Astrocyte of the cerebellum (primary cell): ENCODE data around the gene DBN1.
"Not testable (repeated sequence)": the region's sequence is repeated elsewhere in the genome, so short reads cannot be mapped to it uniquely, and the experiment has no call there.

Experiments used
- DNase-seq: peaks from one replicate; pipeline ENCODE4 v3.0.0-alpha.2; 2011; ENCODE audit warnings: low read depth
- H3K4me3 ChIP-seq: 2 replicates; pipeline ENCODE4 v1.5.1; 2011; ENCODE audit warnings: mild to moderate bottlenecking, low read depth, low read length, moderate library complexity
- CTCF ChIP-seq: IDR thresholded peaks from 2 replicates; pipeline ENCODE4 v1.5.1; 2012; ENCODE audit warnings: low read length, low read depth, moderate library complexity, mild to moderate bottlenecking; ENCODE audit errors: missing control alignments
- in situ Hi-C: cut with HindIII; loops from 2 replicates; pipeline ENCODE4 v1.10.0; 2017; ENCODE audit warnings: low sequenced_read_pairs

Gene DBN1

GRCh38 chr5:177423671-177424070, 49.8 kb downstream of the DBN1 start:
- H3K4me3 ChIP-seq: no peak overlapping the region
- no peak for TF ChIP-seq CTCF
- DNase-seq: no peak
- in situ Hi-C loops: no loop called here

GRCh38 chr5:177421062-177421798, 52.2 kb downstream of the DBN1 start:
- no peak for DNase-seq
- H3K4me3 ChIP-seq: no peak overlapping the region
- in situ Hi-C loops: no loop called here
- no peak for TF ChIP-seq CTCF

GRCh38 chr5:177420472-177420871, 53.0 kb downstream of the DBN1 start:
- in situ Hi-C loops, H3K4me3 ChIP-seq, DNase-seq: not testable (repeated sequence)

- in situ Hi-C loops: no loop called here
- no peak overlapping the region for H3K4me3 ChIP-seq
- no peak for TF ChIP-seq CTCF
- DNase-seq: no peak
These were observed 54.4 kb downstream of the DBN1 start for GRCh38 chr5:177419046-177419445.

GRCh38 chr5:177417081-177417480, 56.4 kb downstream of the DBN1 start:
- DNase-seq, H3K4me3 ChIP-seq, in situ Hi-C loops: not testable (repeated sequence)

GRCh38 chr5:177414481-177414880, 59.0 kb downstream of the DBN1 start:
- no peak overlapping the region for H3K4me3 ChIP-seq
- TF ChIP-seq CTCF: no peak
- in situ Hi-C loops: no loop called here
- DNase-seq: no peak

- no peak for TF ChIP-seq CTCF
- no peak overlapping the region for H3K4me3 ChIP-seq
- in situ Hi-C loops: no loop called here
- DNase-seq: no peak
These were observed 60.7 kb downstream of the DBN1 start for GRCh38 chr5:177412603-177413233.
